Smooth muscle cell (in vitro differentiated cells): Measurements from ENCODE around the gene TMEM233. TPM values are rescaled to one million over a fixed set of nuclear protein-coding genes. Genes with fewer than 3 reads are reported as not detected.

Experiments
- DNase-seq: peaks from one replicate; lab custom pipeline; 2025; ENCODE audit not compliant: unreplicated experiment; lab: John Stamatoyannopoulos, UW
- H2AFZ ChIP-seq: fragments of 200-600 bp; sonication (generic); 2 replicates; pipeline ENCODE4 v1.6.0; 2016; ENCODE audit warnings: antibody characterized with exemption, low read depth, mild to moderate bottlenecking
- H3F3A ChIP-seq: fragments of 200-600 bp; sonication (generic); 2 replicates; pipeline ENCODE4 v1.6.0; 2017; ENCODE audit warnings: antibody characterized with exemption, low read depth
- H3K27ac ChIP-seq: fragments of 200-600 bp; sonication (generic); 2 replicates; pipeline ENCODE4 v1.5.1; 2016; ENCODE audit warnings: low read depth, mild to moderate bottlenecking
- H3K27me3 ChIP-seq: fragments of 200-600 bp; sonication (generic); 2 replicates; pipeline ENCODE4 v1.6.1; 2016; ENCODE audit warnings: low read depth, mild to moderate bottlenecking
- H3K36me3 ChIP-seq: fragments of 200-600 bp; sonication (generic); 2 replicates; pipeline ENCODE4 v1.5.1; 2016; ENCODE audit warnings: low read depth
- H3K4me1 ChIP-seq: fragments of 200-600 bp; sonication (generic); 2 replicates; pipeline ENCODE4 v1.5.1; 2016; ENCODE audit warnings: low read depth
- H3K4me2 ChIP-seq: fragments of 200-600 bp; sonication (generic); 2 replicates; pipeline ENCODE4 v1.6.0; 2016; ENCODE audit warnings: mild to moderate bottlenecking
- H3K4me3 ChIP-seq: fragments of 200-600 bp; sonication (generic); 2 replicates; pipeline ENCODE4 v1.5.1; 2016; ENCODE audit warnings: mild to moderate bottlenecking
- H3K79me2 ChIP-seq: fragments of 200-600 bp; sonication (generic); 2 replicates; pipeline ENCODE4 v1.6.0; 2016; ENCODE audit warnings: low read depth, mild to moderate bottlenecking
- H3K9ac ChIP-seq: fragments of 200-600 bp; sonication (generic); 2 replicates; pipeline ENCODE4 v1.6.0; 2016; ENCODE audit warnings: low read depth
- H3K9me3 ChIP-seq: fragments of 200-600 bp; sonication (generic); replicated peaks from 2 replicates; pipeline ENCODE4 v1.5.1; 2016; ENCODE audit warnings: low read depth
- H4K20me1 ChIP-seq: fragments of 200-600 bp; sonication (generic); 2 replicates; pipeline ENCODE4 v1.6.0; 2016; ENCODE audit warnings: low read depth
- WGBS: methylation state at CpG from one replicate; pipeline ENCODE4 v1.1.7; 2016; ENCODE audit warnings: low lambda C conversion rate; 5-methylcytosine and 5-hydroxymethylcytosine counted together
- polyA plus RNA-seq: library from polyadenylated mRNA; unstranded; fragments of >200 nt; fragmentation: Nextera tagmentation; extraction: Ambion mirVana; gene quantifications from 2 replicates; pipeline ENCODE4 v1.2.1, GENCODE V29; 2016
- total RNA-seq: library from RNA; depleted of rRNA; stranded (reverse); fragments of >200 nt; gene quantifications from 2 replicates; pipeline ENCODE4 v1.2.3, GENCODE V29; 2014
- TF ChIP-seq, protein P1 (sequence below): fragments of 200-600 bp; sonication (generic); IDR thresholded peaks from 2 replicates; pipeline ENCODE4 v1.5.1; 2017; ENCODE audit warnings: borderline replicate concordance, mild to moderate bottlenecking, antibody characterized with exemption; ENCODE audit not compliant: insufficient read depth, poor library complexity, severe bottlenecking

The TMEM233 gene
- total and polyA plus RNA-seq, 2 experiments from 2014 or later, result not detected

DNA sequence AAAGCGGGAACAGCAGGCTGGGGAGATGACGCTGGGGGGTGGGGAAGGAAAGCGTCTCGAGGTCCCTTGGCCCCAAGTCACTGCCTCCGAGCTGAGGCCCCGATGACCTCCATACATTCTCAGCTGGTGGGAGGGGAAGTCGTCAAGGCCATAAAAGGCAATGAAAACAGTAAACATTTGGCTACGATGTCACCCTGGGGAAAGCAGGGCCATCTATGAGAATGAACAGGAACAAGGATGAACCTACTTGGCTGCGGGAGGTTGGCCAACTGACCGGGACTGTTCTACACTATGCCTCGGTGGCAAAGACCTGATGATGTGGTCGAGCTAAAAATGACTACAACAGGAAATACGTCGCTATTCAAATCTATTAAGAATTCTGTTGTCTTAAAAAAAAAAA is 93.8 kb downstream of the TMEM233 start:
- TF ChIP-seq, protein P1, sequence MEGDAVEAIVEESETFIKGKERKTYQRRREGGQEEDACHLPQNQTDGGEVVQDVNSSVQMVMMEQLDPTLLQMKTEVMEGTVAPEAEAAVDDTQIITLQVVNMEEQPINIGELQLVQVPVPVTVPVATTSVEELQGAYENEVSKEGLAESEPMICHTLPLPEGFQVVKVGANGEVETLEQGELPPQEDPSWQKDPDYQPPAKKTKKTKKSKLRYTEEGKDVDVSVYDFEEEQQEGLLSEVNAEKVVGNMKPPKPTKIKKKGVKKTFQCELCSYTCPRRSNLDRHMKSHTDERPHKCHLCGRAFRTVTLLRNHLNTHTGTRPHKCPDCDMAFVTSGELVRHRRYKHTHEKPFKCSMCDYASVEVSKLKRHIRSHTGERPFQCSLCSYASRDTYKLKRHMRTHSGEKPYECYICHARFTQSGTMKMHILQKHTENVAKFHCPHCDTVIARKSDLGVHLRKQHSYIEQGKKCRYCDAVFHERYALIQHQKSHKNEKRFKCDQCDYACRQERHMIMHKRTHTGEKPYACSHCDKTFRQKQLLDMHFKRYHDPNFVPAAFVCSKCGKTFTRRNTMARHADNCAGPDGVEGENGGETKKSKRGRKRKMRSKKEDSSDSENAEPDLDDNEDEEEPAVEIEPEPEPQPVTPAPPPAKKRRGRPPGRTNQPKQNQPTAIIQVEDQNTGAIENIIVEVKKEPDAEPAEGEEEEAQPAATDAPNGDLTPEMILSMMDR, result no peak
- Histone ChIP-seq H3K9ac (no peak overlapping the region), H3K36me3 (no peaks in the 10 kb centered on the region), H3K9me3 (no peaks in the 10 kb centered on the region), H3K4me2 (no peak overlapping the region), H2AFZ (no peak overlapping the region), H3F3A (no peaks in the 10 kb centered on the region), H3K79me2 (no peaks in the 10 kb centered on the region), H3K27me3 (no peaks in the 10 kb centered on the region), H4K20me1 (no peaks in the 10 kb centered on the region), H3K4me1 (no peaks in the 10 kb centered on the region), H3K27ac (no peak overlapping the region), H3K4me3 (no peak overlapping the region)
- 96% methylated on average over 14 of the region's 14 CpGs for WGBS
- no peak for DNase-seq

DNA sequence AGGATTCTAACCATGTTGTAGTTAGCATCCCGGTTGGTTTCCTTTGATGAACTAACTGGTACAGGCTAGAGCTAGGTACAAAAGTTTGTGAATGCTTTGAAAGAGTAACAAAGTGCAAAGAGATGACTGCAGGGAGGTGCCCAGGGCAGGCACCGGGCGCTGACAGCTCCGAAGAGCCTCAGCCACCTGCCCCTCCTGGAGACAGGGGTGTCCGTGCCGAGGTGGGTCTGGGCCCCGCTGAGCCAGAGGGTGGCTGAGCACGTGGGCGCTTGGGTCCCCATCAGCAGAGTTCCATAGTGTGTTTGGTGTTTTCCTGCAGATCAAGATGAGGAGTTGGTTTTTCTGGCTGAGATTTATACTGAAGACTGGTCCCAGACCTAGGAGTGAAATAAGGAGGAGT is 94.3 kb downstream of the TMEM233 start:
- Histone ChIP-seq H3F3A (no peaks in the 10 kb centered on the region), H3K4me2 (no peak overlapping the region), H2AFZ (no peak overlapping the region), H3K27ac (no peak overlapping the region), H3K4me1 (no peaks in the 10 kb centered on the region), H3K27me3 (no peaks in the 10 kb centered on the region), H3K36me3 (no peaks in the 10 kb centered on the region), H3K9me3 (no peaks in the 10 kb centered on the region), H3K4me3 (no peak overlapping the region), H3K79me2 (no peaks in the 10 kb centered on the region), H4K20me1 (no peaks in the 10 kb centered on the region), H3K9ac (no peak overlapping the region)
- DNase-seq, result no peak
- TF ChIP-seq, protein P1, result no peak
- WGBS, result 95% methylated on average over 9 of the region's 9 CpGs

DNA sequence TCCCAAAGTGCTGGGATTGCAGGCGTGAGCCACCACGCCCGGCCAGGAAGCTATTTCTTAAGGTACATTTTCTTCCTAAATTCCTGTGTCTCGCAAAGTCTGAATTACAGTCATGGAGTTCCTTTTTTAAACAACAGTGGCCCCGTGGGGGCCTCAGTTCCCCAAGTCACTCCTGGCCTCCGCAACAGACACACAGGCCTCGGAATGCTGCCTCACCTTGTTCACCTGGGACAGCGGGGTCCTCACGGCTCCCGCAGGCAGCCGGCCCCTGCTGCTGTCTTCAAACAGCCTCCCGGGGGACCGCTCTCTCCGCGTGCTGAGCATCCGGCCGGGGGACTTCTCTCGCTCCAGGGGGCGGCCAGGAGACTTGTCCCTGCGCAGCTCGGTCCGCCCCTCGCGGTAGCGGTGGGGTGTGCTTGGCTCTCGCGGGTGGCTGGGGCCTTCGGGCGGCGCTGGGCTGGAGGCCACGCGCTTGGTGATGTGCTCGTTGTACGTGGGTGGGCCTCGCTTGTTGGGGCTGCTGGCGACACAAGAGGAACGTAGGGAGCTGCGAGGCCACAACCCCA is 96.4 kb downstream of the TMEM233 start:
- TF ChIP-seq, protein P1, result no peak

DNA sequence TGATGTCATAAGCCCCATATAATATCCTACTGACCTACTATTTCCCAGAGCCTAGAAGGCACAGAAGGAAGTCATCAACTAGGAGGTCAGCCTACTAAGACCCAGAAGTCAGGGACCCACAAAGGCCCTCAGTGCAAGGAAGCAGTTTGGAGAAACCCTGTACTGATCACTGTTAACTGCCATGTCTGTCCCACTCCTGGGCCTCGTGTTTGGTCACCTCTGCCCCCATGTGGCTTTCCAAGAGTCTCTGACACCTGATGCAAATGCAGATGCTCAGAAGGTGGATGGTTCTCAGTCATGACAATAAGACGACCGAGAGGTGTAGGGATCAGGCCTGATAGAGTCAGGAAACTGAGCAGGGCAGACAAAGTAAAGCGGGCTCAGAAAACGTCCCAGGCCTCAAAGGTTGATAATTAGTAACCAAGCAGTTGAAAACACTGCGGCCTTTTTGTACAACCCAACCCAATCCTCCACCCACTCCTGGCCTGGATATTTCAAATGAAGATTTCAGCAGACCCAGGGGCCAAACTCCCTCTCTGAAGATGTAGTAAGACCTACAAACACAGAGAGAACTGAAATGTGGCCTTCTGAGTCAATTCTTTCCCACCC is 97.7 kb downstream of the TMEM233 start:
- no peak overlapping the region for H3K9ac ChIP-seq
- no peak overlapping the region for H2AFZ ChIP-seq
- no peaks in the 10 kb centered on the region for H3K27me3 ChIP-seq
- DNase-seq, result no peak
- 87% methylated on average over 6 of the region's 6 CpGs for WGBS
- peaks cover 8% of the 10 kb centered on the region for H3F3A ChIP-seq
- no peak overlapping the region for H3K27ac ChIP-seq
- H3K4me3 ChIP-seq, result no peak overlapping the region
- no peaks in the 10 kb centered on the region for H3K4me1 ChIP-seq
- H3K4me2 ChIP-seq, result no peak overlapping the region
- no peaks in the 10 kb centered on the region for H3K36me3 ChIP-seq
- no peaks in the 10 kb centered on the region for H4K20me1 ChIP-seq
- H3K9me3 ChIP-seq, result no peaks in the 10 kb centered on the region
- TF ChIP-seq, protein P1, result no peak
- no peaks in the 10 kb centered on the region for H3K79me2 ChIP-seq

More for the DNA sequence above, 96.4 kb downstream of the TMEM233 start:
- no peaks in the 10 kb centered on the region for H3K36me3 ChIP-seq
- WGBS, result over 99% methylated on average over 38 of the region's 38 CpGs
- H2AFZ ChIP-seq, result no peak overlapping the region
- H3K9me3 ChIP-seq, result no peaks in the 10 kb centered on the region
- H3K4me3 ChIP-seq, result no peak overlapping the region
- H3K4me1 ChIP-seq, result no peaks in the 10 kb centered on the region
- H3K27me3 ChIP-seq, result no peaks in the 10 kb centered on the region
- H3K4me2 ChIP-seq, result no peak overlapping the region
- no peak overlapping the region for H3K9ac ChIP-seq
- no peaks in the 10 kb centered on the region for H4K20me1 ChIP-seq
- no peak for DNase-seq
- no peaks in the 10 kb centered on the region for H3K79me2 ChIP-seq
- H3K27ac ChIP-seq, result no peak overlapping the region
- peaks cover 8% of the 10 kb centered on the region for H3F3A ChIP-seq
